Hepatocyte (in vitro differentiated cells): ENCODE measurements around the gene AUTS2. TPM values are rescaled to one million over a fixed set of nuclear protein-coding genes. Genes with fewer than 3 reads are reported as not detected.

Experiments
- DNase-seq: peaks from one replicate; pipeline ENCODE4 v3.0.0-alpha.2; 2016; ENCODE audit warnings: low spot score
- H2AFZ ChIP-seq: fragments of 200-600 bp; sonication (generic); 2 replicates; pipeline ENCODE4 v1.6.0; 2016; ENCODE audit warnings: antibody characterized with exemption, mild to moderate bottlenecking
- H3K27ac ChIP-seq: fragments of 200-600 bp; sonication (generic); 2 replicates; pipeline ENCODE4 v1.5.1; 2016; ENCODE audit warnings: mild to moderate bottlenecking
- H3K27me3 ChIP-seq: fragments of 200-600 bp; sonication (generic); 2 replicates; pipeline ENCODE4 v1.6.1; 2016
- H3K36me3 ChIP-seq: fragments of 200-600 bp; sonication (generic); replicated peaks from 2 replicates; pipeline ENCODE4 v1.5.1; 2016; ENCODE audit warnings: low read depth; ENCODE audit not compliant: insufficient read depth
- H3K4me1 ChIP-seq: fragments of 200-600 bp; sonication (generic); 2 replicates; pipeline ENCODE4 v1.5.1; 2016; ENCODE audit warnings: mild to moderate bottlenecking, moderate library complexity; ENCODE audit not compliant: insufficient read depth
- H3K4me2 ChIP-seq: fragments of 200-600 bp; sonication (generic); 2 replicates; pipeline ENCODE4 v1.6.0; 2016
- H3K4me3 ChIP-seq: fragments of 200-600 bp; sonication (generic); 2 replicates; pipeline ENCODE4 v1.5.1; 2016; ENCODE audit warnings: mild to moderate bottlenecking
- H3K79me2 ChIP-seq: fragments of 200-600 bp; sonication (generic); 2 replicates; pipeline ENCODE4 v1.6.0; 2017; ENCODE audit warnings: mild to moderate bottlenecking
- H3K9me2 ChIP-seq: fragments of 200-600 bp; sonication (generic); replicated peaks from 2 replicates; pipeline ENCODE4 v1.6.0; 2017; ENCODE audit warnings: mild to moderate bottlenecking; ENCODE audit not compliant: insufficient read depth
- H3K9me3 ChIP-seq: fragments of 200-600 bp; sonication (generic); 2 replicates; pipeline ENCODE4 v1.5.1; 2016; ENCODE audit warnings: low read depth, mild to moderate bottlenecking
- H4K20me1 ChIP-seq: fragments of 200-600 bp; sonication (generic); 2 replicates; pipeline ENCODE4 v1.6.0; 2016; ENCODE audit warnings: mild to moderate bottlenecking; ENCODE audit not compliant: insufficient read depth, poor library complexity, severe bottlenecking
- EZH2 ChIP-seq: fragments of 200-600 bp; sonication (generic); IDR thresholded peaks from 2 replicates; pipeline ENCODE4 v1.6.1; 2016; ENCODE audit warnings: antibody characterized with exemption, mild to moderate bottlenecking, borderline replicate concordance
- EZH2phosphoT487 ChIP-seq: fragments of 200-600 bp; sonication (generic); IDR thresholded peaks from one replicate; pipeline ENCODE4 v1.6.1; 2018; ENCODE audit warnings: antibody characterized with exemption, mild to moderate bottlenecking, low read depth, moderate library complexity; ENCODE audit not compliant: unreplicated experiment, severe bottlenecking
- WGBS: methylation state at CpG from one replicate; pipeline ENCODE4 v1.1.6; 2016; ENCODE audit warnings: low lambda C conversion rate; ENCODE audit errors: missing lambda C conversion rate; 5-methylcytosine and 5-hydroxymethylcytosine counted together
- polyA plus RNA-seq: library from polyadenylated mRNA; unstranded; fragments of >200 nt; fragmentation: Nextera tagmentation; extraction: Ambion mirVana; gene quantifications from 2 replicates; pipeline ENCODE4 v1.2.1, GENCODE V29; 2016
- total RNA-seq: library from RNA; depleted of rRNA; stranded (reverse); fragments of >200 nt; gene quantifications from 2 replicates; pipeline ENCODE4 v1.2.3, GENCODE V29; 2014
- TF ChIP-seq, protein P1 (sequence below): fragments of 200-600 bp; sonication (generic); IDR thresholded peaks from 2 replicates; pipeline ENCODE4 v1.5.1; 2016; ENCODE audit warnings: antibody characterized with exemption, mild to moderate bottlenecking; ENCODE audit not compliant: poor library complexity

The AUTS2 gene
- total and polyA plus RNA-seq, 2 experiments from 2014 or later, result 34.4 to 40.9 TPM

DNA sequence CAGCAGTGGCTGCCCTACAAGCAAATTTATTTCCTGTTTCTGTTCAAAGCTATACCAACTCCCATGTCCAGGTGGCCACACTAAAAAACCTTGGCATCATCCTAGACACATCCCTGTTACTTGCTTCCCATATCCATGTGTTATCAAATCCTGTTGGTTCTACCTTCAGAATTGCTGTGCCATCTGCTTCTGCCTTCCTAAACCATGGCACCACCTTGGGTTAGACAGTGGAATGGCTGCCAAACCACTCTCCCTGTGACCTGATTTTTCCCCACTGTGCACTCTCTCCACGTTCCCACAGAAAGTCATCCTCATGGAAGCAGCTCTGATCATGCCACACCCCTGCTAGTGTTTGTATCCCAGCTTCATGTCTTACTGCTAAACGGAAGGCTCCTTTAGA lies 836.1 kb downstream of the AUTS2 start:
- Histone ChIP-seq H3K4me3 (no peak overlapping the region), H3K79me2 (no peaks in the 10 kb centered on the region), H3K9me3 (no peaks in the 10 kb centered on the region), H3K27me3 (no peaks in the 10 kb centered on the region), H3K4me2 (no peak overlapping the region), H3K27ac (no peak overlapping the region), H2AFZ (no peak overlapping the region), H4K20me1 (no peaks in the 10 kb centered on the region), H3K36me3 (no peaks in the 10 kb centered on the region), H3K4me1 (no peaks in the 10 kb centered on the region), H3K9me2 (no peaks in the 10 kb centered on the region)
- DNase-seq, result no peak
- no peak for TF ChIP-seq EZH2
- TF ChIP-seq, protein P1, sequence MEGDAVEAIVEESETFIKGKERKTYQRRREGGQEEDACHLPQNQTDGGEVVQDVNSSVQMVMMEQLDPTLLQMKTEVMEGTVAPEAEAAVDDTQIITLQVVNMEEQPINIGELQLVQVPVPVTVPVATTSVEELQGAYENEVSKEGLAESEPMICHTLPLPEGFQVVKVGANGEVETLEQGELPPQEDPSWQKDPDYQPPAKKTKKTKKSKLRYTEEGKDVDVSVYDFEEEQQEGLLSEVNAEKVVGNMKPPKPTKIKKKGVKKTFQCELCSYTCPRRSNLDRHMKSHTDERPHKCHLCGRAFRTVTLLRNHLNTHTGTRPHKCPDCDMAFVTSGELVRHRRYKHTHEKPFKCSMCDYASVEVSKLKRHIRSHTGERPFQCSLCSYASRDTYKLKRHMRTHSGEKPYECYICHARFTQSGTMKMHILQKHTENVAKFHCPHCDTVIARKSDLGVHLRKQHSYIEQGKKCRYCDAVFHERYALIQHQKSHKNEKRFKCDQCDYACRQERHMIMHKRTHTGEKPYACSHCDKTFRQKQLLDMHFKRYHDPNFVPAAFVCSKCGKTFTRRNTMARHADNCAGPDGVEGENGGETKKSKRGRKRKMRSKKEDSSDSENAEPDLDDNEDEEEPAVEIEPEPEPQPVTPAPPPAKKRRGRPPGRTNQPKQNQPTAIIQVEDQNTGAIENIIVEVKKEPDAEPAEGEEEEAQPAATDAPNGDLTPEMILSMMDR, result no peak
- no peak for TF ChIP-seq EZH2phosphoT487
- 66% methylated on average over 2 of the region's 2 CpGs for WGBS

DNA sequence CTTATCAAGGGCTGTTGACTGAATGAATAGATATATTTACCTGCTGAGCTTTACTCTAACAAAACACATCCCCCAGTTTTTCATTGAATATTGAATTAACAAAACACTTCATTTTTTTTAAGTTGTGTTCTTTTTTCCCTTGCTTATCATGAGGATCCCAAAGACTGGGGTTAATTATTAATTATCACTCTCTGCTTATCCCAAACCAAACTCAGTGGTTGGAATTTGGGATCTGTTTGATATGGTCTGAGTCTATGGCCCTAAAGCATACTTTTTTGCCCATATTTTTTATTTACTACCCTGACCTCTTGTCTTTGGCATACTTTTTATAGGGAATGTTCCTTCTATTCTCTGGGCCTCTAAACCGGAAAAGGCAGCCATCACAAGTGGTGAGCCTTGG lies 836.5 kb downstream of the AUTS2 start:
- TF ChIP-seq EZH2 (no peak), EZH2phosphoT487 (no peak)
- TF ChIP-seq, protein P1, result no peak
- no peaks in the 10 kb centered on the region for H3K4me1 ChIP-seq
- no peak for DNase-seq
- H3K27ac ChIP-seq, result no peak overlapping the region
- H3K9me2 ChIP-seq, result no peaks in the 10 kb centered on the region
- H3K4me3 ChIP-seq, result no peak overlapping the region
- H3K9me3 ChIP-seq, result no peaks in the 10 kb centered on the region
- no peak overlapping the region for H2AFZ ChIP-seq
- H3K4me2 ChIP-seq, result no peak overlapping the region
- H3K27me3 ChIP-seq, result no peaks in the 10 kb centered on the region
- WGBS, result 66% methylated on average over 1 of the region's 1 CpG
- no peaks in the 10 kb centered on the region for H4K20me1 ChIP-seq
- no peaks in the 10 kb centered on the region for H3K79me2 ChIP-seq
- H3K36me3 ChIP-seq, result no peaks in the 10 kb centered on the region

DNA sequence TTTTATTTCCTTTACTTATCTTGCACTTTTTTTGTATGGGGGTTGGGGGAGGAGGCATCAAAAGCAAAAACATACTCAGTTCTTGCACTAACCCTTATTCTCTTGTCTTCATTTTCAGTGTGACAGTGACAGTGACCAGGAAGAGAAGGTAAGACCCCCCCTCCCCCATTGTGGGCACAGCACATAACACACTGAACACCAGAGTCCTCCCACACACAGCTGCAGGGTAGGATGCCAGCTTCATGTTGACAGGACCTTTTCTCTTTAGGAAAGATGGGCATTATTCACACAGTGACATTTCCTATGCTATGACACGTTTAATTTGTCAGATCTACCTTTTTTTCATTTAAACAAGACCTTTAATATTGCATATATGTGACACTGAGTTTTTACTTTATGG lies 837.4 kb downstream of the AUTS2 start:
- Histone ChIP-seq H3K9me2 (no peaks in the 10 kb centered on the region), H3K4me1 (no peaks in the 10 kb centered on the region), H3K4me2 (no peak overlapping the region), H2AFZ (no peak overlapping the region), H3K27ac (no peak overlapping the region), H4K20me1 (no peaks in the 10 kb centered on the region), H3K9me3 (no peaks in the 10 kb centered on the region), H3K4me3 (no peak overlapping the region), H3K79me2 (no peaks in the 10 kb centered on the region), H3K36me3 (no peaks in the 10 kb centered on the region), H3K27me3 (no peaks in the 10 kb centered on the region)
- DNase-seq, result no peak
- TF ChIP-seq EZH2, result no peak
- WGBS, result 94% methylated on average over 1 of the region's 1 CpG

DNA sequence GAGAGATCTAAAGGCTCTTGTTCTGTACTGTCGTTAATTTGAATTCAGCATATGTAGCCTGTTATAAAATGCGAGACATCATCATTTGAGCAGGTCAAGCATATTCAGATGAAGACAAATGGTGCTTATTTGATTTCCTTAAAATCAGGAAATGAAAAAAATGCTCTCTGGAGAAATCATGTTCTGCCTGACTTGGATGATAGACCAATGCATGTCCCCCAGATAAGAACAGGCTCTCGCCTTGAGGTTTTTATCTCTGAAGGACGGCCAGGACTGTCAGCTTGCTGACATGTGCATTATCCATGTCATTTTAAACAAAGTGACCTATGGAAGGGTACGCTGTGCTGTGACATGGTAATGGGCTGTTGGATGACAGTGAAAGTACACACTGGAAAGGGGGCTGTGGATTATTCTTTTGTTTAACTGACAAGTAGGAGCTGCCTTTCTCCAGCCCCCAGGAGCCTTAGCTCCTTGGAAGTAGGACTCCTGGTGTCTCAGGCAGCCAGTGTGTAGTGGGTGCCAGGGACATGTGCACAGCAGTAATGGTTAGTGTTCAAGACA lies 838.6 kb downstream of the AUTS2 start:
- Histone ChIP-seq H2AFZ (no peak overlapping the region), H3K27ac (no peak overlapping the region), H3K36me3 (no peaks in the 10 kb centered on the region), H3K9me3 (no peaks in the 10 kb centered on the region), H3K27me3 (no peaks in the 10 kb centered on the region), H3K9me2 (no peaks in the 10 kb centered on the region), H3K79me2 (no peaks in the 10 kb centered on the region), H3K4me1 (no peaks in the 10 kb centered on the region), H3K4me3 (no peak overlapping the region), H4K20me1 (no peaks in the 10 kb centered on the region), H3K4me2 (no peak overlapping the region)
- DNase-seq, result no peak
- WGBS, result 77% methylated on average over 5 of the region's 5 CpGs
- no peak for TF ChIP-seq EZH2phosphoT487
